GM23248 (cell line): Measurements from ENCODE around the gene STIM2. TPM values are rescaled to one million over a fixed set of nuclear protein-coding genes. Genes with fewer than 3 reads are reported as not detected.

Experiments used
- DNase-seq: peaks from one replicate; pipeline ENCODE4 v3.0.0-alpha.2; 2015
- H2AFZ ChIP-seq: fragments of 200-600 bp; sonication (generic); 2 replicates; pipeline ENCODE4 v1.6.1; 2016; ENCODE audit warnings: antibody characterized with exemption
- H3F3A ChIP-seq: fragments of 200-600 bp; sonication (generic); 2 replicates; pipeline ENCODE4 v1.6.1; 2016; ENCODE audit warnings: mild to moderate bottlenecking, antibody characterized with exemption, mixed run types; ENCODE audit not compliant: insufficient read depth
- H3K27ac ChIP-seq: fragments of 200-600 bp; sonication (generic); 2 replicates; pipeline ENCODE4 v1.5.1; 2016; ENCODE audit warnings: mild to moderate bottlenecking
- H3K27me3 ChIP-seq: fragments of 200-600 bp; sonication (generic); replicated peaks from 2 replicates; pipeline ENCODE4 v1.6.1; 2016; ENCODE audit warnings: mild to moderate bottlenecking; ENCODE audit not compliant: insufficient read depth
- H3K36me3 ChIP-seq: fragments of 200-600 bp; sonication (generic); 2 replicates; pipeline ENCODE4 v1.6.1; 2016; ENCODE audit warnings: low read depth, mild to moderate bottlenecking
- H3K4me1 ChIP-seq: fragments of 200-600 bp; sonication (generic); 2 replicates; pipeline ENCODE4 v1.6.1; 2016; ENCODE audit warnings: mild to moderate bottlenecking; ENCODE audit not compliant: insufficient read depth
- H3K4me2 ChIP-seq: fragments of 200-600 bp; sonication (generic); one replicate; pipeline ENCODE4 v1.6.1; 2016; ENCODE audit warnings: mild to moderate bottlenecking; ENCODE audit not compliant: unreplicated experiment
- H3K4me3 ChIP-seq: fragments of 200-600 bp; sonication (generic); 2 replicates; pipeline ENCODE4 v1.5.1; 2016; ENCODE audit warnings: mild to moderate bottlenecking
- H3K79me2 ChIP-seq: fragments of 200-600 bp; sonication (generic); 2 replicates; pipeline ENCODE4 v1.6.1; 2016; ENCODE audit warnings: mild to moderate bottlenecking; ENCODE audit not compliant: insufficient read depth
- H3K9ac ChIP-seq: fragments of 200-600 bp; sonication (generic); 2 replicates; pipeline ENCODE4 v1.6.1; 2016; ENCODE audit warnings: mild to moderate bottlenecking
- H3K9me2 ChIP-seq: fragments of 200-600 bp; sonication (generic); 2 replicates; pipeline ENCODE4 v1.6.1; 2016; ENCODE audit warnings: mixed run types, mild to moderate bottlenecking, moderate library complexity; ENCODE audit not compliant: insufficient read depth
- H3K9me3 ChIP-seq: fragments of 200-600 bp; sonication (generic); one replicate; pipeline ENCODE4 v1.6.1; 2017; ENCODE audit warnings: low read depth
- H4K20me1 ChIP-seq: fragments of 200-600 bp; sonication (generic); 2 replicates; pipeline ENCODE4 v1.6.0; 2016; ENCODE audit not compliant: insufficient read depth
- EZH2 ChIP-seq: fragments of 200-600 bp; sonication (generic); IDR thresholded peaks from 2 replicates; pipeline ENCODE4 v1.6.1; 2018; ENCODE audit warnings: antibody characterized with exemption, mild to moderate bottlenecking; ENCODE audit not compliant: insufficient read depth, poor library complexity, severe bottlenecking
- EZH2phosphoT487 ChIP-seq: fragments of 200-600 bp; sonication (generic); IDR thresholded peaks from 2 replicates; pipeline ENCODE4 v1.6.1; 2018; ENCODE audit warnings: antibody characterized with exemption, moderate library complexity, mild to moderate bottlenecking, low read depth; ENCODE audit not compliant: insufficient read depth
- WGBS, 2 experiments: methylation state at CpG; one replicate each; pipeline ENCODE4 v1.1.6; 2015 to 2017; ENCODE audit warnings: low lambda C conversion rate in 2 of 2, low coverage in 1 of 2; ENCODE audit errors: missing lambda C conversion rate in 2 of 2; 5-methylcytosine and 5-hydroxymethylcytosine counted together
- in situ Hi-C: fragments of 300-500 bp; cut with MboI; formaldehyde crosslinking; loops from 2 replicates; pipeline ENCODE4 v1.15.0; 2020
- polyA plus RNA-seq: library from polyadenylated mRNA; unstranded; fragments of >200 nt; fragmentation: Nextera tagmentation; extraction: Ambion mirVana; gene quantifications from 2 replicates; pipeline ENCODE4 v1.2.1, GENCODE V29; 2016
- total RNA-seq: library from RNA; depleted of rRNA; stranded (reverse); fragments of >200 nt; shearing (Covaris generic); gene quantifications from 2 replicates; pipeline ENCODE4 v1.2.3, GENCODE V29; 2014

STIM2 gene
- total and polyA plus RNA-seq, 2 experiments from 2014 or later = 10.8 to 13.8 TPM

GRCh38 chr4:26950446-26950845 lies 89.8 kb downstream of the STIM2 start:
- H3K27me3 ChIP-seq = no peaks in the 10 kb centered on the region
- no peak overlapping the region for H3K9ac ChIP-seq
- H3K79me2 ChIP-seq = peaks cover 34% of the 10 kb centered on the region
- no peaks in the 10 kb centered on the region for H3K4me1 ChIP-seq
- TF ChIP-seq EZH2phosphoT487 (no peak), EZH2 (no peak)
- in situ Hi-C loops = no loop called here
- H3K27ac ChIP-seq = no peak overlapping the region
- no peaks in the 10 kb centered on the region for H4K20me1 ChIP-seq
- no peak overlapping the region for H3K4me2 ChIP-seq
- H3K36me3 ChIP-seq = no peaks in the 10 kb centered on the region
- no peak overlapping the region for H3K4me3 ChIP-seq
- no peaks in the 10 kb centered on the region for H3K9me2 ChIP-seq
- no peaks in the 10 kb centered on the region for H3K9me3 ChIP-seq
- DNase-seq = no peak
- H3F3A ChIP-seq = no peaks in the 10 kb centered on the region
- no peak overlapping the region for H2AFZ ChIP-seq

GRCh38 chr4:26952891-26953290 lies 92.2 kb downstream of the STIM2 start:
- no peaks in the 10 kb centered on the region for H3K4me1 ChIP-seq
- H3K9me2 ChIP-seq = no peaks in the 10 kb centered on the region
- H3K27me3 ChIP-seq = no peaks in the 10 kb centered on the region
- no peak overlapping the region for H3K9ac ChIP-seq
- WGBS, 2 experiments = 97 to 100% methylated on average over 2 of the region's 2 CpGs
- H4K20me1 ChIP-seq = no peaks in the 10 kb centered on the region
- no peaks in the 10 kb centered on the region for H3K36me3 ChIP-seq
- H3K4me2 ChIP-seq = no peak overlapping the region
- in situ Hi-C loops = no loop called here
- peaks cover 16% of the 10 kb centered on the region; the same call in 1 of the 2 replicates for H3K79me2 ChIP-seq
- H3F3A ChIP-seq = no peaks in the 10 kb centered on the region
- no peaks in the 10 kb centered on the region for H3K9me3 ChIP-seq
- H3K4me3 ChIP-seq = no peak overlapping the region
- no peak for TF ChIP-seq EZH2
- TF ChIP-seq EZH2phosphoT487 = no peak
- no peak for DNase-seq
- no peak overlapping the region for H3K27ac ChIP-seq
- H2AFZ ChIP-seq = no peak overlapping the region

GRCh38 chr4:26953366-26953765 lies 92.7 kb downstream of the STIM2 start:
- Histone ChIP-seq H3K4me3 (no peak overlapping the region), H3K4me2 (no peak overlapping the region), H2AFZ (no peak overlapping the region), H3K36me3 (no peaks in the 10 kb centered on the region), H3K9ac (no peak overlapping the region), H3K4me1 (no peaks in the 10 kb centered on the region), H3K27me3 (no peaks in the 10 kb centered on the region), H3K9me3 (no peaks in the 10 kb centered on the region), H3K9me2 (no peaks in the 10 kb centered on the region), H4K20me1 (no peaks in the 10 kb centered on the region), H3K79me2 (peaks cover 11% of the 10 kb centered on the region; the same call in 1 of the 2 replicates), H3F3A (no peaks in the 10 kb centered on the region), H3K27ac (no peak overlapping the region)
- no peak for DNase-seq
- 93 to 100% methylated on average over 2 of the region's 2 CpGs for WGBS, 2 experiments
- TF ChIP-seq EZH2 (no peak), EZH2phosphoT487 (no peak)
- in situ Hi-C loops = no loop called here

GRCh38 chr4:26953770-26954423 lies 93.3 kb downstream of the STIM2 start:
- in situ Hi-C loops = no loop called here
- TF ChIP-seq EZH2phosphoT487 (no peak), EZH2 (no peak)
- H3K4me3 ChIP-seq = no peak overlapping the region
- H3K36me3 ChIP-seq = no peaks in the 10 kb centered on the region
- no peaks in the 10 kb centered on the region for H4K20me1 ChIP-seq
- H3K4me2 ChIP-seq = no peak overlapping the region
- no peak for DNase-seq
- 97 to 98% methylated on average over 3 of the region's 3 CpGs for WGBS, 2 experiments
- H3K27me3 ChIP-seq = no peaks in the 10 kb centered on the region
- H3K4me1 ChIP-seq = no peaks in the 10 kb centered on the region
- no peaks in the 10 kb centered on the region for H3K9me3 ChIP-seq
- no peak overlapping the region for H3K27ac ChIP-seq
- no peaks in the 10 kb centered on the region for H3F3A ChIP-seq
- H3K9ac ChIP-seq = no peak overlapping the region
- H3K9me2 ChIP-seq = no peaks in the 10 kb centered on the region
- peaks cover 6% of the 10 kb centered on the region; the same call in 1 of the 2 replicates for H3K79me2 ChIP-seq
- H2AFZ ChIP-seq = no peak overlapping the region
